Fibroblast of lung (primary cell): ENCODE data around the gene ITGA5. TPM values are rescaled to one million over a fixed set of nuclear protein-coding genes. Genes with fewer than 3 reads are reported as not detected.

Source experiments
- DNase-seq, 2 donors: peaks; one replicate each; pipeline versions ENCODE4 v3.0.0 to v3.0.0-alpha.2; 2010; ENCODE audit warnings: low read depth in 2 of 2
- H2AFZ ChIP-seq: 2 replicates; pipeline ENCODE4 v1.5.1; 2012; ENCODE audit warnings: low read length, control low read depth, inconsistent platforms
- H3K27ac ChIP-seq: 2 replicates; pipeline ENCODE4 v1.5.1; 2011; ENCODE audit warnings: low read length, control low read depth; ENCODE audit not compliant: insufficient read depth
- H3K27me3 ChIP-seq: 2 replicates; pipeline ENCODE4 v1.5.1; 2011; ENCODE audit warnings: mild to moderate bottlenecking, low read length; ENCODE audit not compliant: control insufficient read depth, insufficient read depth
- H3K36me3 ChIP-seq: 2 replicates; pipeline ENCODE4 v1.5.1; 2011; ENCODE audit warnings: low read length; ENCODE audit not compliant: control insufficient read depth, insufficient read depth
- H3K4me1 ChIP-seq: 2 replicates; pipeline ENCODE4 v1.5.1; 2011; ENCODE audit warnings: low read length; ENCODE audit not compliant: control insufficient read depth, insufficient read depth; ENCODE audit errors: extremely low read depth
- H3K4me2 ChIP-seq: 2 replicates; pipeline ENCODE4 v1.5.1; 2011; ENCODE audit warnings: low read length, control low read depth; ENCODE audit not compliant: insufficient read depth; ENCODE audit errors: extremely low read depth
- H3K4me3 ChIP-seq, 4 experiments: fragments of 200-600 bp in 1 of 4; sonication (generic) in 1 of 4; replicated peaks in 1 of 4; 2 replicates each; pipeline ENCODE4 v1.5.1; 2011 to 2016; ENCODE audit warnings: low read length in 4 of 4, low read depth in 3 of 4, mild to moderate bottlenecking in 3 of 4, control low read depth in 2 of 4, inconsistent platforms in 1 of 4, mixed read lengths in 1 of 4; ENCODE audit not compliant: insufficient read depth in 1 of 4; ENCODE audit errors: control extremely low read depth in 1 of 4
- H3K79me2 ChIP-seq: 2 replicates; pipeline ENCODE4 v1.5.1; 2012; ENCODE audit warnings: mild to moderate bottlenecking, low read length, inconsistent platforms; ENCODE audit not compliant: control insufficient read depth, insufficient read depth
- H3K9ac ChIP-seq: 2 replicates; pipeline ENCODE4 v1.5.1; 2011; ENCODE audit warnings: mild to moderate bottlenecking, low read length, control low read depth; ENCODE audit not compliant: insufficient read depth
- H3K9me3 ChIP-seq: 2 replicates; pipeline ENCODE4 v1.5.1; 2012; ENCODE audit warnings: low read depth, low read length; ENCODE audit not compliant: control insufficient read depth, insufficient read depth
- H4K20me1 ChIP-seq: 2 replicates; pipeline ENCODE4 v1.5.1; 2011; ENCODE audit warnings: low read length; ENCODE audit not compliant: control insufficient read depth, insufficient read depth; ENCODE audit errors: extremely low read depth
- CTCF ChIP-seq, 2 donors: IDR thresholded peaks in 1 of 2; conservative IDR thresholded peaks in 1 of 2; 1 replicate in 1 of 2; 2 replicates in 1 of 2; pipeline ENCODE4 v1.5.1; 2011 to 2012; ENCODE audit warnings: low read length in 2 of 2, control low read depth in 1 of 2, inconsistent platforms in 1 of 2, low read depth in 1 of 2, mild to moderate bottlenecking in 1 of 2
- EZH2 ChIP-seq: IDR thresholded peaks from 2 replicates; pipeline ENCODE4 v1.5.1; 2012; ENCODE audit warnings: low read length, control low read depth, mild to moderate bottlenecking; ENCODE audit errors: missing control alignments
- polyA minus RNA-seq: library from RNA; depleted of rRNA, polyadenylated mRNA; stranded (reverse); fragments of >200 nt; gene quantifications from 2 replicates; pipeline ENCODE4 v1.2.3, GENCODE V29; 2011; ENCODE audit warnings: low replicate concordance
- polyA plus RNA-seq, 2 donors: library from polyadenylated mRNA; depleted of rRNA in 1 of 2; stranded (reverse) in 1 of 2; unstranded in 1 of 2; fragments of >200 nt; gene quantifications; 2 replicates each; pipeline ENCODE4 v1.2.1, GENCODE V29; 2011 to 2012; ENCODE audit warnings: missing spikeins in 1 of 2
- total RNA-seq: library from RNA; depleted of rRNA; stranded (reverse); fragments of >200 nt; gene quantifications from 2 replicates; pipeline ENCODE4 v1.2.1, GENCODE V29; 2014

ITGA5 gene
- total RNA-seq (133 and 232 TPM in 2 replicates), polyA plus RNA-seq (162 and 199 TPM in 2 replicates), polyA minus RNA-seq (571 and 815 TPM in 2 replicates)
- 222 and 301 TPM in 2 replicates for polyA plus RNA-seq (2012)

- H3K9me3 ChIP-seq, result no peaks in the 10 kb centered on the region
- H3K4me1 ChIP-seq, result peaks cover 26% of the 10 kb centered on the region
- H4K20me1 ChIP-seq, result no peaks in the 10 kb centered on the region
- peak within 1 kb of the TSS; percentile 58 for H2AFZ ChIP-seq
- H3K4me2 ChIP-seq, result peak within 1 kb of the TSS; percentile 97
- H3K27me3 ChIP-seq, result no peaks in the 10 kb centered on the region
- H3K79me2 ChIP-seq, result peaks cover 50% of the 10 kb centered on the region
- H3K27ac ChIP-seq, result peak within 1 kb of the TSS; percentile 85
- H3K9ac ChIP-seq, result peak within 1 kb of the TSS; percentile 91
- TF ChIP-seq EZH2 (no peak), CTCF (conservative IDR thresholded peaks at IDR 0.05 in 1 of 2, IDR thresholded peaks at IDR 0.05 in 1 of 2; ENCODE audit: low read depth in 1 of 2, low read length in 2 of 2) (no peak)
- DNase-seq, result peak; percentile 71 to 81
- H3K4me3 ChIP-seq, result peak within 1 kb of the TSS; percentile 80 to 97 (median 89)
- no peaks in the 10 kb centered on the region for H3K36me3 ChIP-seq
These were observed at the start of gene ITGA5 for GRCh38 chr12:54419088-54419887. ITGA5 (minus strand) TSS chr12:54419266; CDS start chr12:54419198, 68 bp downstream.

- TF ChIP-seq CTCF (conservative IDR thresholded peaks at IDR 0.05 in 1 of 2, IDR thresholded peaks at IDR 0.05 in 1 of 2; ENCODE audit: low read depth in 1 of 2, low read length in 2 of 2) (no peak), EZH2 (no peak)
- Histone ChIP-seq H3K9ac (no peak overlapping the region), H3K27me3 (peaks cover 11% of the 10 kb centered on the region), H4K20me1 (no peaks in the 10 kb centered on the region), H3K4me1 (no peaks in the 10 kb centered on the region), H3K4me3 (no peak overlapping the region), H3K9me3 (no peaks in the 10 kb centered on the region), H3K79me2 (no peaks in the 10 kb centered on the region), H2AFZ (no peak overlapping the region), H3K36me3 (no peaks in the 10 kb centered on the region), H3K27ac (no peak overlapping the region), H3K4me2 (no peak overlapping the region)
- DNase-seq, result no peak
These were observed 46.9 kb upstream of the ITGA5 start for GRCh38 chr12:54465857-54466523.

- Histone ChIP-seq H2AFZ (no peak overlapping the region), H3K27me3 (peaks cover 11% of the 10 kb centered on the region), H3K9me3 (no peaks in the 10 kb centered on the region), H3K36me3 (no peaks in the 10 kb centered on the region), H3K4me2 (no peak overlapping the region), H3K4me3 (no peak overlapping the region), H3K4me1 (no peaks in the 10 kb centered on the region), H3K27ac (no peak overlapping the region), H4K20me1 (no peaks in the 10 kb centered on the region), H3K9ac (no peak overlapping the region), H3K79me2 (no peaks in the 10 kb centered on the region)
- DNase-seq, result peak in 1 of 2 donors; percentile 11
- TF ChIP-seq CTCF (conservative IDR thresholded peaks at IDR 0.05 in 1 of 2, IDR thresholded peaks at IDR 0.05 in 1 of 2; ENCODE audit: low read depth in 1 of 2, low read length in 2 of 2) (no peak), EZH2 (no peak)
These were observed 44.4 kb upstream of the ITGA5 start for GRCh38 chr12:54463484-54463883.
